Stimulated activated CD4-positive, alpha-beta T cell treated with anti-CD3 and anti-CD28 coated beads, Interleukin-15, amount 100 ng/mL, for 24 hours (primary cell): Measurements from ENCODE around the gene ARHGAP24.

Experiments used
- DNase-seq: peaks from one replicate; pipeline ENCODE4 v3.0.0-alpha.2; 2020

ARHGAP24 gene

GRCh38 chr4:85474818-85475630, at the start of gene ARHGAP24:
TSS of gene ARHGAP24 (plus strand) at chr4:85475150.
- peak; percentile 34 for DNase-seq

- DNase-seq: no peak
Observed at GRCh38 chr4:85426366-85426765, 48.6 kb upstream of the ARHGAP24 start.

DNA sequence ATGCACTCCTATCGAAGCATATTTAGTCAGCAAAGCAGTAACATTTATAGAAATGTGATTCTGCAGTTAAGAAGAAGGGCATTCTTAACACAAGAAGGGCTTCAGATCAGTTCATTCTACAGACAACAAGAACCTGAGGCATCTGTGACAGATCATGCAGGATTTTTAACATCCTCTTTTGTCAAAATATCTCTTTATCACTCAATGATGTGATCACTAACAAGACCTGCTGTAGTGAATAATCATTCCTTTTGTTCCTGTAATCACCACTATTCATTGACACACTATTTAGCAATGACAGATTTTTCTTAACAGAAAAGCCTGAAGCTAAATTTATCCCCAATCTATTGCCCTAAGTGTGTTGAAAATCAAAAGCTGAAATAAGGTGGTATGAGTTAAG, 47.8 kb upstream of the ARHGAP24 start:
- DNase-seq: no peak

- no peak for DNase-seq
Observed at GRCh38 chr4:85430226-85430625, 44.7 kb upstream of the ARHGAP24 start.

GRCh38 chr4:85430697-85431096, 44.3 kb upstream of the ARHGAP24 start:
- DNase-seq: no peak

DNA sequence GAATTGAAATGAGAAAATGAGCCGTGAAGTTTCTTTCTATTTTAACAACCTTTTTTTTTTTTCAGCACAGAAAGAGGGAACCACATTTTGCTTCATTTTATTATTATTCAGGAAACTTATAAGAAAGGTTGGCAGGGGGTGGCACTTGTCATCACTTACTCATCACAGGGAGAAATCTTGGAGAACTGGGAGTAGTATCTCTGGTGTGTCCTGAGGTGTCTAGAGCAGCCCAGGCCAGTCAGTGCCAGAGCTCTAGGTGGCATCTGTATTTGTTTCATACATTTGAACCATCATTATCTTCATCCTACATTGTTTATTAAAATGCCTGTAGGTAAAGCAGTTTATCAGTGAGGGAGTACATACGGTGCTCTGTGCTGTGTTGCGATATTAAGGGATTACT, 43.8 kb upstream of the ARHGAP24 start:
- DNase-seq: no peak

DNA sequence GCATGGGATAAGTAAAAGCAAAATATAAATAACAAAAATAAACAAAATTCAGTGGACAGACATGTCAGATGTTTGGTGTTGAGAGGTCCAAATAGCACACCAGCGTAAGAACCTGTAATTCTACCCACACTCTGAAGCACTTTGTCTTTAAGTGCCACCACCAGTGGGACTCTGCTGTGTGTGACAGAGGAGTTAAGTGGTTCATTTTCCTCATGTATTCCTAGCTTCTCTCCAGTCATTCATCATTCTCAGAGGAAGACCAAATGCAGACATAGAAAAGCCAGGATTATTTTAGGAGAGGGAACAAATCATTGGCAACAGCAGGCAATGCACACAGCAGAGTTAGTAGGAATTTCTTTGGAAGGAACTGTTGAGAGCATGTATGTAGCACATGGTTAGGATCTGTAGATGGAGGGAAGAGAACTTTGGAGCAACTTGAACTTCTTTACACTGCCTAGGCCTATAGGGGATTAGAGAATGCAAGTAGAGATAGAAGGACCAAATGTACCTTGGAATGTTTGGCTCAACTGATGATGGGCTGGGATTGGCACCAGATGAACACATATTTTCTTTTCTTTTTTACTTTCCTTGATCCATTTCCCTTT, 43.0 kb upstream of the ARHGAP24 start:
- no peak for DNase-seq

DNA sequence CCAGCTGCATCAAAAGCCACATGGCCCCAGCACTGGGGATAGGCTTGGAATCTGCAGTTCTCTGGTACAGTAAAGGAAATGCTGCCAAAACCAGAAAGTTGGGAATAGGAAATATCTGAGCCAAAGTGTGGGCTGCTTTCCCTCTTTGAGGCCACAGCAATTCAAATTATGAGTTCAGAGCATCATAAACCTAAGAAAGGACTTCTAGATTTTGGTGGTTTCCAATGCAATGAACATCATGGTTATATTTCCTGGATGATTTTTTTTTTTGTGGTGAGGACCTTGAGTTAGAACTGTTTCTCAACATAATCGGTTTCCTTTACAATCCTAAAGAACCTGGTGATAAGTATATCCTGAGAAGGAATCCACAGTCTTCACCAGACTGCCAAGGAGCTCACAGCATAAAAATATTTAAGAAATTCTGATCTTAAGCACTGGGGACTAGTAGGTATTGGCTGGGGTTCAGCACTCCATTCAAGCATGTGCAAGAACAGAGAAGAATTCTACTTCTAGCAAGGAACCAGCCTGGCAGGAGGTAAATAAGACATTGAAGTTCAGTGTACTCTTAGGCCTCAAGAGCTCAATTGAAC, 29.8 kb upstream of the ARHGAP24 start:
- no peak for DNase-seq

GRCh38 chr4:85446141-85446861, 28.6 kb upstream of the ARHGAP24 start:
- DNase-seq: no peak

GRCh38 chr4:85448906-85449890, 25.8 kb upstream of the ARHGAP24 start:
- no peak for DNase-seq

GRCh38 chr4:85452058-85452731, 22.8 kb upstream of the ARHGAP24 start:
- DNase-seq: no peak

- DNase-seq: no peak
Observed at GRCh38 chr4:85455942-85456341, 19.0 kb upstream of the ARHGAP24 start.

GRCh38 chr4:85457752-85458467, 17.0 kb upstream of the ARHGAP24 start:
- no peak for DNase-seq

GRCh38 chr4:85459736-85460135, 15.2 kb upstream of the ARHGAP24 start:
- no peak for DNase-seq

DNA sequence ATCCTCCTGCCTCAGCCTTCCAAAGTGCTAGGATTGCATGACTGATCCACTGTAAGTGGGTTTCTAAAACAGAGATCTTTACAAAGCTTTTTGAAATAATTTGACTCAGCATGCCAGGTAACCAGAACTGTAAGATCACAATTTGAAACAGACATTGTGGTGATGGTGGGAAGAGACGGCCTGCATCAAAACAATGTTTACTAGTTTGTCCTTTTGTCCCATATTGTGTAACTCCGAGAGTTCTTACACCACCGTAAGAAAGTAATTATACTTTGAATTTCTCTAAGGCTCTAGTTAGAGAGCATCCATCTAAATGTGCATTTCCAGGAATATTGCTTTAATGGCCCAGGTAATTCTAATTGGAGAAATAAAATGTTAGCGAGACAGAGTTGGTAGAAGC, 594 bp upstream of the ARHGAP24 start:
- DNase-seq: no peak

DNA sequence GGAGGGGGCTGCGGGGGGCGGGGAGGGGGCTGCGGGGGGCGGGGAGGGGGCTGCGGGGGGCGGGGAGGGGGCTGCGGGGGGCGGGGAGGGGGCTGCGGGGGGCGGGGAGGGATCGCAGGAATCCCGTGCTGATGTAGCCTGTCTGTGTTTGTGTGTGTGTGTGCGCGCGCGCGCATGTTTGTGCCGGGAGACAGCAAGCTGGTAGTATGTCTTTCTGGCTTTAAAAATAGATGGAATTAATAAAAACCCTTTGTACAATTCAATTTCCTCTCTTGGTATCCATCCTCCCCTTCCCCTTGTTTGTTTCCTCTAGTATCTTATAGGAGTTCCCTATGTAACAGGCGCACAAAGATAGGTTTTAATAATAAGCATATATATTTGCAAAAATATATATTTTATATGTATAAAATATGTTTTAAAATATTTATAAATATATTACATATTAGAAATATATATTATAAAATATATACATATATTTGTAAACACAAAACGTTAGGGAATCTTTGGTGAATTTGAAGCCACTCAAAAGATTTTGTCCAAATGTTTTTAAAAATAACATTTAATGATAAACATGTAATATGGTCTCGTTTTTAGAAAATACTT, 782 bp downstream of the ARHGAP24 start:
- DNase-seq: no peak

- DNase-seq: no peak
Observed at GRCh38 chr4:85476381-85476780, 1.4 kb downstream of the ARHGAP24 start.

GRCh38 chr4:85477534-85477933, 2.6 kb downstream of the ARHGAP24 start:
- DNase-seq: no peak

GRCh38 chr4:85478576-85478975, 3.6 kb downstream of the ARHGAP24 start:
- no peak for DNase-seq

DNA sequence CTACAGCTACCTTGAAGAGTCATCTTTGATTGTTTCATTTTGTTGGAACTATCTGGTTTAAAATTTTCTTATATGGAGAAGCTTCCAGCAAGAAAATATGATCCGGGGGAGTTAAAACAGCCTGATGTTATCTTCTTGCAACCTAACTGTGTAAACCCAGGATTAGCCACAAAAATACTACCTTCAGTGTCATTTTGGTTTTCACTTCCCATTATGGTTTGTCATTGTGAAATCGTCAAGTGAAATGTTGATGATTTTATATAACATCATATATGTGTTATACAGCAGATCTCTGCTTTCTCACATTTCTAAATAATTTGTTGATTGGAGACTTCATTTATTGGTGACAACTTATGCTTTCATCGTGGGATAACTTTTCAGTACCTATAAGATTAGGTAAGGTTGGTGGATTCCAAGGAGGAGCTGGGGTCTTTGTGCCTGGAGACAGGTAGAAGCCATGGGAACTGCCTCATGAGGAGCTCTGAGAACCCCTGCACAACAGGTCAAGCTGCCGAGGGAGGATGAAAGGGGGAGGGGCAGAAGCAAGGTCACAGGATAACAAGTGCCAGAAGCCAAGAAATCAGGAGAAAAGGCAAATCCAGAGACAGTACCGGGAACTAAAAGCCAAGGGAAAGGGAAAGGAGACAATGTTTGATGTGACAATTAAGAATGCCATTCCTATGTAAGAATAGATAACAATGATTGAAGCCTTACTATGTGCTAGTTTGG, 7.2 kb downstream of the ARHGAP24 start:
- DNase-seq: no peak
